NCI-H146 treated with DMSO at 0.1 percent for 48 hours (cell line): ENCODE results near the gene BANF1.

Experiments used
- DNase-seq: peaks from one replicate; lab custom pipeline; 2025; ENCODE audit not compliant: unreplicated experiment; lab: John Stamatoyannopoulos, UW

Gene BANF1

GRCh38 chr11:66001942-66002647 is at the start of gene BANF1, which contains the start of gene EIF1AD:
TSS of gene BANF1 (plus strand) at chr11:66002503. CDS start at chr11:66003251, 748 bp downstream.
TSS of gene EIF1AD (minus strand) at chr11:66002157. CDS start at chr11:66000389, 1,768 bp downstream.
- peak; percentile 96 for DNase-seq

GRCh38 chr11:65953471-65953870 is 48.8 kb upstream of the BANF1 start:
- DNase-seq, result no peak

- DNase-seq, result no peak
Observed at GRCh38 chr11:65954771-65955170, 47.5 kb upstream of the BANF1 start.

GRCh38 chr11:65958291-65958690 is 44.0 kb upstream of the BANF1 start:
- DNase-seq, result no peak

- DNase-seq, result no peak
Observed at GRCh38 chr11:65958774-65959420, 43.4 kb upstream of the BANF1 start.

GRCh38 chr11:65960824-65961266 is 41.5 kb upstream of the BANF1 start:
- DNase-seq, result no peak

- peak; percentile 92 for DNase-seq
Observed at GRCh38 chr11:65961267-65962140, 40.8 kb upstream of the BANF1 start, which contains the start of gene SART1. TSS of gene SART1 (plus strand) at chr11:65961734. CDS start at chr11:65961781, 47 bp downstream.

GRCh38 chr11:65962141-65962564 is 40.1 kb upstream of the BANF1 start:
- no peak for DNase-seq

- DNase-seq, result no peak
Observed at GRCh38 chr11:65964906-65965305, 37.4 kb upstream of the BANF1 start.

GRCh38 chr11:65965986-65966762 is 36.1 kb upstream of the BANF1 start:
- no peak for DNase-seq

GRCh38 chr11:65967329-65967934 is 34.9 kb upstream of the BANF1 start:
- no peak for DNase-seq

- DNase-seq, result no peak
Observed at GRCh38 chr11:65968600-65969482, 33.5 kb upstream of the BANF1 start.

- no peak for DNase-seq
Observed at GRCh38 chr11:65972116-65972515, 30.2 kb upstream of the BANF1 start.

GRCh38 chr11:65973439-65974110 is 28.7 kb upstream of the BANF1 start:
- no peak for DNase-seq

- DNase-seq, result no peak
Observed at GRCh38 chr11:65975771-65976170, 26.5 kb upstream of the BANF1 start.

- DNase-seq, result no peak
Observed at GRCh38 chr11:65976216-65977176, 25.8 kb upstream of the BANF1 start.

GRCh38 chr11:65977621-65978390 is 24.5 kb upstream of the BANF1 start:
- DNase-seq, result no peak
